ENCODE measurements around the gene APOA4. TPM values are rescaled to one million over a fixed set of nuclear protein-coding genes. Genes with fewer than 3 reads are reported as not detected.

The APOA4 gene
- total RNA-seq, 1 experiment from 2014 or later: not detected

DNA sequence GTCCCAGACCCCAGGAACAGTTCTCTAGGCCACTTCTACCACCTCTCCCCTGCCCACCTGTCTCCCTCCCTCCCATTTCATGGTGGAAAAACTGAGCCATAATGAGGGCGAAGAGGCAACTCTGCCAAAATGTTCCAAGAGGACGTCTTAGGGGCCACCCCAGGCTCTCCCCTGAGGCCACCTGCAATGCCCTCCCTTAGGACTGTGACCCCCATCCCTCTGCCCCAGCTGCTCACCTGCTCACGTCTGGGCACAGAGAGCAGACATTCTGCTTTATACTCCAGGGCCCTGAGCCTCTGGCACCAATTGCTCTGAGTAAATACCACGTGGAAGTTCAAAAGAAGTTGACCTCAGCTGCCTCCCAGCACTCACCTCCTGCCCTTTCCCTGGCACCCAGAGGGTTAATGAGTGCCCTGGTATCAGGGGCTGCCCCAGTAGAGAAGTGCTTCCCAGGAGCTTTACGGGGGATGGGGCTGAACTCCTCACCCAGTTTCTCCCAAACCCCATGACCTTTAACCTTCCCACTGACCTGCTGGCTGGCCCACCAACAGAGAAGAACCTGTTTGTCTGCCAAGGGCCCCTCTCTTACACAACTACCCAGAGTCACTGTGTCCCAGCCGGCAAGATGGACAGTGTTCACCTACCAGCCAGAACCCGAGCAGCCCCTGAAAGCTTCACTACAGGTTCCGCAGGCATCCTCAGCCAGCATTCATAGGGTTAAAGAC, 30.8 kb downstream of the APOA4 start:
- peaks cover 5% of the 10 kb centered on the region; the same call in 1 of the 2 replicates for H3K4me1 ChIP-seq (ENCODE audit: control insufficient read depth, insufficient read depth, low read length)
- DNase-seq (ENCODE audit: low read depth, low spot score) (no peak), ATAC-seq (no peak)
- no peaks in the 10 kb centered on the region for H3K9me3 ChIP-seq (ENCODE audit: control insufficient read depth, insufficient read depth, low read depth, low read length)
- peaks cover 1% of the 10 kb centered on the region; the same call in 1 of the 2 replicates for H3K36me3 ChIP-seq (ENCODE audit: control insufficient read depth, insufficient read depth, low read length)
- in situ Hi-C loops (cut with HindIII; ENCODE audit: low pct_unique_long_range_greater_than_20kb, low sequenced_read_pairs): no loop called here
- no peak for TF ChIP-seq POLR2AphosphoS5 (IDR thresholded peaks at IDR 0.05; ENCODE audit: low read depth, low read length)
- TF ChIP-seq SIN3A (IDR thresholded peaks at IDR 0.05; ENCODE audit: borderline replicate concordance, insufficient read depth, low read depth, low read length): no peak
- no peak for TF ChIP-seq TCF7L2 (IDR thresholded peaks at IDR 0.05; ENCODE audit: low read depth, low read length)
- TF ChIP-seq, protein P1, sequence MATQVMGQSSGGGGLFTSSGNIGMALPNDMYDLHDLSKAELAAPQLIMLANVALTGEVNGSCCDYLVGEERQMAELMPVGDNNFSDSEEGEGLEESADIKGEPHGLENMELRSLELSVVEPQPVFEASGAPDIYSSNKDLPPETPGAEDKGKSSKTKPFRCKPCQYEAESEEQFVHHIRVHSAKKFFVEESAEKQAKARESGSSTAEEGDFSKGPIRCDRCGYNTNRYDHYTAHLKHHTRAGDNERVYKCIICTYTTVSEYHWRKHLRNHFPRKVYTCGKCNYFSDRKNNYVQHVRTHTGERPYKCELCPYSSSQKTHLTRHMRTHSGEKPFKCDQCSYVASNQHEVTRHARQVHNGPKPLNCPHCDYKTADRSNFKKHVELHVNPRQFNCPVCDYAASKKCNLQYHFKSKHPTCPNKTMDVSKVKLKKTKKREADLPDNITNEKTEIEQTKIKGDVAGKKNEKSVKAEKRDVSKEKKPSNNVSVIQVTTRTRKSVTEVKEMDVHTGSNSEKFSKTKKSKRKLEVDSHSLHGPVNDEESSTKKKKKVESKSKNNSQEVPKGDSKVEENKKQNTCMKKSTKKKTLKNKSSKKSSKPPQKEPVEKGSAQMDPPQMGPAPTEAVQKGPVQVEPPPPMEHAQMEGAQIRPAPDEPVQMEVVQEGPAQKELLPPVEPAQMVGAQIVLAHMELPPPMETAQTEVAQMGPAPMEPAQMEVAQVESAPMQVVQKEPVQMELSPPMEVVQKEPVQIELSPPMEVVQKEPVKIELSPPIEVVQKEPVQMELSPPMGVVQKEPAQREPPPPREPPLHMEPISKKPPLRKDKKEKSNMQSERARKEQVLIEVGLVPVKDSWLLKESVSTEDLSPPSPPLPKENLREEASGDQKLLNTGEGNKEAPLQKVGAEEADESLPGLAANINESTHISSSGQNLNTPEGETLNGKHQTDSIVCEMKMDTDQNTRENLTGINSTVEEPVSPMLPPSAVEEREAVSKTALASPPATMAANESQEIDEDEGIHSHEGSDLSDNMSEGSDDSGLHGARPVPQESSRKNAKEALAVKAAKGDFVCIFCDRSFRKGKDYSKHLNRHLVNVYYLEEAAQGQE (IDR thresholded peaks at IDR 0.05; ENCODE audit: insufficient read depth in 1 of 2, low read depth in 2 of 2, low read length in 1 of 2): no peak
- TF ChIP-seq, protein P2, sequence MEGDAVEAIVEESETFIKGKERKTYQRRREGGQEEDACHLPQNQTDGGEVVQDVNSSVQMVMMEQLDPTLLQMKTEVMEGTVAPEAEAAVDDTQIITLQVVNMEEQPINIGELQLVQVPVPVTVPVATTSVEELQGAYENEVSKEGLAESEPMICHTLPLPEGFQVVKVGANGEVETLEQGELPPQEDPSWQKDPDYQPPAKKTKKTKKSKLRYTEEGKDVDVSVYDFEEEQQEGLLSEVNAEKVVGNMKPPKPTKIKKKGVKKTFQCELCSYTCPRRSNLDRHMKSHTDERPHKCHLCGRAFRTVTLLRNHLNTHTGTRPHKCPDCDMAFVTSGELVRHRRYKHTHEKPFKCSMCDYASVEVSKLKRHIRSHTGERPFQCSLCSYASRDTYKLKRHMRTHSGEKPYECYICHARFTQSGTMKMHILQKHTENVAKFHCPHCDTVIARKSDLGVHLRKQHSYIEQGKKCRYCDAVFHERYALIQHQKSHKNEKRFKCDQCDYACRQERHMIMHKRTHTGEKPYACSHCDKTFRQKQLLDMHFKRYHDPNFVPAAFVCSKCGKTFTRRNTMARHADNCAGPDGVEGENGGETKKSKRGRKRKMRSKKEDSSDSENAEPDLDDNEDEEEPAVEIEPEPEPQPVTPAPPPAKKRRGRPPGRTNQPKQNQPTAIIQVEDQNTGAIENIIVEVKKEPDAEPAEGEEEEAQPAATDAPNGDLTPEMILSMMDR (IDR thresholded peaks at IDR 0.05): no peak
- BruUV-seq (replicated peaks): no TSS peak
- POLR2A ChIA-PET: no interaction called here
- no peak overlapping the region for H3K4me3 ChIP-seq (ENCODE audit: low read depth in 2 of 2, low read length in 2 of 2)
- no peaks in the 10 kb centered on the region for H3K27me3 ChIP-seq (ENCODE audit: control insufficient read depth, insufficient read depth, low read length)
- H3K27ac ChIP-seq (ENCODE audit: low read length): no peak overlapping the region
- CTCF ChIA-PET: interaction anchor here (0.6 to 4.2 kb wide), 3 partner anchors 44 to 346 kb away, joined by 3 to 76 read pairs (median 7); partner anchors contain the start of gene APOA1
- intact Hi-C loops (cut with micrococcal nuclease; ENCODE audit: unreplicated experiment): loop anchor here (5.0 kb wide), 1 partner anchor 45 kb away; the partner anchor contains the start of gene APOA1

DNA sequence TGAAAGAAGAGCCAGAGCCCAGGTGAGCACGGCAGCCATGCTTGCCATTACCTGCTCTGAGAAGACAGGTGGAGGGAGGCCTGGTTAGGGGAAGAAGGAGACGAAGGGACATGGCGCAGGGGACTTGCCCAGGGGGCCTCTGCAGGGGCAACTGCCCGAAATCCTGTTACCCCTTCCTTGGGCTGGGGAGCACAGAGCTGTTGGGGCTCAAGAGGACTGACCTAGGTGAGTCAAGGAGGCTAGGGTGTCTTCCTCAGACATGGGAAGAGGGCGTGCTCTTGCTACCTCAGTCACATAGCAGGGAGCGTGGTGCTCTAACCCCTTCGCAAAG, 31.3 kb downstream of the APOA4 start, which contains the start of gene APOA5:
Gene APOA5, minus strand, starts transcription at position 67 of the 331 bp plus-strand sequence. Its CDS starts 19 bp downstream, at position 48.
- intact Hi-C loops (cut with micrococcal nuclease; ENCODE audit: unreplicated experiment): loop anchor here (1.0 to 5.0 kb wide), 2 partner anchors 46 to 315 kb away; partner anchors contain the start of gene APOA1
- TF ChIP-seq TCF7L2 (IDR thresholded peaks at IDR 0.05; ENCODE audit: low read depth, low read length) (no peak), POLR2AphosphoS5 (IDR thresholded peaks at IDR 0.05; ENCODE audit: low read depth, low read length) (no peak), SIN3A (IDR thresholded peaks at IDR 0.05; ENCODE audit: borderline replicate concordance, insufficient read depth, low read depth, low read length) (no peak)
- TF ChIP-seq, protein P2 (IDR thresholded peaks at IDR 0.05): no peak
- TF ChIP-seq, protein P1 (IDR thresholded peaks at IDR 0.05; ENCODE audit: insufficient read depth in 1 of 2, low read depth in 2 of 2, low read length in 1 of 2): no peak
- POLR2A ChIA-PET: interaction anchor here (0.6 kb wide), 1 partner anchor 39 kb away, joined by 5 read pairs; no protein-coding TSS in a partner anchor
- DNase-seq (ENCODE audit: low read depth, low spot score): no peak
- no peaks in the 10 kb centered on the region for H3K9me3 ChIP-seq (ENCODE audit: control insufficient read depth, insufficient read depth, low read depth, low read length)
- peaks cover 10% of the 10 kb centered on the region for H3K4me1 ChIP-seq (ENCODE audit: control insufficient read depth, insufficient read depth, low read length)
- no TSS peak for BruUV-seq (replicated peaks)
- in situ Hi-C loops (cut with HindIII; ENCODE audit: low pct_unique_long_range_greater_than_20kb, low sequenced_read_pairs): no loop called here
- H3K27me3 ChIP-seq (ENCODE audit: control insufficient read depth, insufficient read depth, low read length): no peaks in the 10 kb centered on the region
- CTCF ChIA-PET: interaction anchor here (0.5 to 4.2 kb wide), 10 partner anchors 29 to 435 kb away, joined by 3 to 76 read pairs (median 4); partner anchors contain the start of gene APOA1
- H3K27ac ChIP-seq (ENCODE audit: low read length): no peak within 1 kb of the TSS
- peaks cover 6% of the 10 kb centered on the region for H3K36me3 ChIP-seq (ENCODE audit: control insufficient read depth, insufficient read depth, low read length)
- ATAC-seq: no peak
- no peak within 1 kb of the TSS for H3K4me3 ChIP-seq (ENCODE audit: low read depth in 2 of 2, low read length in 2 of 2)

Measured in Panc1 (cell line).